Cardiac fibroblast (primary cell): ENCODE data around the gene MAGI2.
A peak's percentile ranks its signal among the peaks of the same experiment; 100 is the strongest.

Experiments
- DNase-seq, 2 donors: peaks; one replicate each; pipeline versions ENCODE4 v3.0.0 to v3.0.0-alpha.2; 2010; ENCODE audit warnings: low read depth in 2 of 2
- H3K4me3 ChIP-seq, 2 donors: replicated peaks in 1 of 2; 1 replicate in 1 of 2; 2 replicates in 1 of 2; pipeline ENCODE4 v1.5.1; 2011; ENCODE audit warnings: low read depth in 2 of 2, low read length in 2 of 2, mild to moderate bottlenecking in 2 of 2, moderate library complexity in 1 of 2
- TF ChIP-seq, protein P1 (sequence below): IDR thresholded peaks from one replicate; pipeline ENCODE4 v1.5.1; 2011; ENCODE audit warnings: low read depth, mild to moderate bottlenecking, low read length, inconsistent platforms

MAGI2 gene

DNA sequence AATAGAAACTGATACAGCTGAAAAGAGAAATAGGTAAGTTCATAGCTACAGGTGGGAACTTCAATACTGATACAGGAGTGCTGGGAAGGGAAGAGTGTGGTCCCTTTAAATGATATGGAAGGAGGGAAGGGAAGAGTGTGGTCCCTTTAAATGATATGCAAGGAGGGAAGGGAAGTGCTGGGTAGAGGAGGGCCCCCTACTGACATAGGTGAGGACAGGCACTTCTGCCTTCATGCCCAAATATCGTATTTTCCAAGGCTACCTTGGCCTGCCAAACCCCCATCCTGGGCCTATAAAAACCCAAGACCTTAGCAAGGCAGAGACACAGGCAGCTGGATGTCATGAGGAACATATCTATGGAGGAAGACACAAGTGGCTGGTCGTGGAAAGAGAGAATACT is 92.3 kb downstream of the MAGI2 start:
- no peak overlapping the region for H3K4me3 ChIP-seq
- TF ChIP-seq, protein P1, sequence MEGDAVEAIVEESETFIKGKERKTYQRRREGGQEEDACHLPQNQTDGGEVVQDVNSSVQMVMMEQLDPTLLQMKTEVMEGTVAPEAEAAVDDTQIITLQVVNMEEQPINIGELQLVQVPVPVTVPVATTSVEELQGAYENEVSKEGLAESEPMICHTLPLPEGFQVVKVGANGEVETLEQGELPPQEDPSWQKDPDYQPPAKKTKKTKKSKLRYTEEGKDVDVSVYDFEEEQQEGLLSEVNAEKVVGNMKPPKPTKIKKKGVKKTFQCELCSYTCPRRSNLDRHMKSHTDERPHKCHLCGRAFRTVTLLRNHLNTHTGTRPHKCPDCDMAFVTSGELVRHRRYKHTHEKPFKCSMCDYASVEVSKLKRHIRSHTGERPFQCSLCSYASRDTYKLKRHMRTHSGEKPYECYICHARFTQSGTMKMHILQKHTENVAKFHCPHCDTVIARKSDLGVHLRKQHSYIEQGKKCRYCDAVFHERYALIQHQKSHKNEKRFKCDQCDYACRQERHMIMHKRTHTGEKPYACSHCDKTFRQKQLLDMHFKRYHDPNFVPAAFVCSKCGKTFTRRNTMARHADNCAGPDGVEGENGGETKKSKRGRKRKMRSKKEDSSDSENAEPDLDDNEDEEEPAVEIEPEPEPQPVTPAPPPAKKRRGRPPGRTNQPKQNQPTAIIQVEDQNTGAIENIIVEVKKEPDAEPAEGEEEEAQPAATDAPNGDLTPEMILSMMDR = no peak
- DNase-seq = no peak

DNA sequence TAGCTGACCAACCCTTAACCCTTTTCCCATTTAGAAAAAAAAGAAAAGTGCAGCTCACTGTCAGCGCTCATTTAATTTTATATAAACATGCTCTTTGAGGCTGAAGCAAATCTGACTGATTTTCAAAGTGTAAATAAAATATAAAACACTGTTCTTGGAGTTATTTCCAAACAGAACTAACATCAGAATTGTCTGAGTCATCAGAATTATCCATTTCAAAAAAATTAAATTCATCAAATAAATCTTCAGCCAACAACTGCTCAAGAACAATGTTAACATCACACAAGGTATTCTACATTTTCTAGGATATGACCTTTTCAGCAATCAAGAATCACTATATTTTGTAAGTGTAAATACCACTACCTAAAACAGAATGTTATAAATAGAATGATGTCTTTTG is 93.6 kb downstream of the MAGI2 start:
- DNase-seq = no peak
- no peak overlapping the region for H3K4me3 ChIP-seq
- TF ChIP-seq, protein P1 = no peak

DNA sequence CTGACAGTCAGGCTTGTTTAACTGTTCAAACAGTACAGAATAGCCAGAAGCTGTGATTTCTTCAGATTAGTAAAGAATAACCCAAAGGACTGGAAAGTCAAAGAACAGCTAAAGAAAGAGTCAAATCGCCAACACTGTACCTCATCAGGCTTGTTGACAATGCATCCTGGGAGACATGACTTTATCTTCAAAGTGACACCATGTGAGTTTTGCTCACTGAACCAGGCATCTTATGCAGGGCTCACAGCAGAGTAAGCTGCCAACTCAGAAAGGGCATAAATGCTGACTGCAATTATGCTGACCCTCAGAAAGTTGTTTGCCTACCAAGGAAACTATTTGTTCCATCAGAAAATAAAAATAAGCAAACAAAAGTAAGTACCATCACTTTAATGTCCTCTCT is 96.4 kb downstream of the MAGI2 start:
- TF ChIP-seq, protein P1 = no peak
- no peak overlapping the region for H3K4me3 ChIP-seq
- no peak for DNase-seq

DNA sequence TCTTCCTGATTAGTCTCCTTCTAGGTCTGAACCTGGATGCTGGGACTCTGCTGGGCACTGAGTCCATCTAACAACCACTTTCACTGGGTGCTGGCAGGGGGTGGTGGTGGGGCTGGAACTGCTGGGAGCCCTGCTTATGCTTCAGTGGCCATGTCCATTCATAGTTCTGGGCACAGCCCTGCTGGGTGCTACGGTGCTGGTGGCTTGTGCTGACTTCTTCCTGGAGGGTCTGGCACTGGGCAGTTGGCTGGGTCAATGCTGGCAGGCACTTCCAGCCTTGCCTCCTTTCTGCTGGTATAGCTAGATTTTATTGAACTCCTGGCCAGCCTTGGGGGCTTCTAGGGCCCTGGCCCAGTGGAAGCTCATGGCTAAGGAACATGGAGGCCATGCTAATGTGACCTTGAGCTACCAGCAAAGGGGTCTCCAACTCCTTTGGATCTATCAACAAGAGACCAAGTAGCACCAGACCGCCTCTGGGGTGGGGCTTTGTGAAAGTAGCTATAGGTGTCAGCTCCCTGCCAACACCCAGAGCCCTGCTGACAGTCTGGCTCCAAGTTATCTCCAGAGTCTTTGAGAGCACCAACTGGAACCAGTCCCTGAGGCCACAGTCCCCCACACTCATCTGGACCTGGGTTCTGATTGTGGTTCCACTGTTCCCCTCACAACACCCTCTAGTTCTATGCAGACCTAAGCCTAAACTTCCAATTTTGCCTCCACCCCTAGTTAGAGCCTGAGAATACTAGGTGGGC is 99.6 kb downstream of the MAGI2 start:
- TF ChIP-seq, protein P1 = no peak
- no peak for DNase-seq
- H3K4me3 ChIP-seq = no peak overlapping the region

DNA sequence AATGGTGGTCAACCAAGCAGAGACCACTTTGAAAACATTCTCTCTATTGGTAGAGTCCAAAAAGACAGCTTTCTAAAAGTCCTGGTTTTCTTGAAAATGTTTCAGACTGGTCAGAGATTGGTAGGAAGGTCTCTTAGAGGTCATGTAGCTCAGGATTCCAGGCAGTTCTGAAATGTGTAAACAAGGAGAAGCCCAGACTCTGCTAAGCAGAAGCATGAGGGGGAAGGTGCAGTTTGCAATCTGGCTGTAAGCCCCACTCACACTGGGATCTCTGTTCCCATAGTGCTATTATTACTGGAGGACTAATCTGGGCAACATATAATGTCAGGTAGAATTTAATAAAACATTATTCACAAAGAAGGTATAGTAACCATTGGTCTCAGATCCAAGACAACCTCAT is 101.1 kb downstream of the MAGI2 start:
- H3K4me3 ChIP-seq = no peak overlapping the region
- peak in 1 of 2 donors; percentile 4 for DNase-seq
- TF ChIP-seq, protein P1 = no peak

DNA sequence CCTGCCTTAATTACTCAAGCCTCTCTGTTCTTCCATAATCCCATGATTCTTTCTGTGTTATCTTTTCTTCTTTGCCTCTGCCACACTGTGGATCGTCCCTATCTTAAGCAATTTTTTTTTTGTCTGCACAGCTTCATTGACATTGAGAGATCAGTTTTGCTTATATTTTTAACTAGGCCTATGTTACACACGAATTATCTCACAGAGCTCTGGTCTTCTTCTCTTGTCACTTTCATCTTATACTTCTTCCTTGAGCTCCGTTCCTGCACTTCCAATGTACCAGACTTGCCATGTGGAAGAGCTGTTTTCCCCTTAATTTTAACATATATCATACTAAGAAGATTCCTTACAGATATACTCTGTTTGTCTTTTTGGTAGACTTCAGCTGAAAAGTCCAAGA is 106.1 kb downstream of the MAGI2 start:
- TF ChIP-seq, protein P1 = no peak
- no peak for DNase-seq
- H3K4me3 ChIP-seq = no peak overlapping the region

DNA sequence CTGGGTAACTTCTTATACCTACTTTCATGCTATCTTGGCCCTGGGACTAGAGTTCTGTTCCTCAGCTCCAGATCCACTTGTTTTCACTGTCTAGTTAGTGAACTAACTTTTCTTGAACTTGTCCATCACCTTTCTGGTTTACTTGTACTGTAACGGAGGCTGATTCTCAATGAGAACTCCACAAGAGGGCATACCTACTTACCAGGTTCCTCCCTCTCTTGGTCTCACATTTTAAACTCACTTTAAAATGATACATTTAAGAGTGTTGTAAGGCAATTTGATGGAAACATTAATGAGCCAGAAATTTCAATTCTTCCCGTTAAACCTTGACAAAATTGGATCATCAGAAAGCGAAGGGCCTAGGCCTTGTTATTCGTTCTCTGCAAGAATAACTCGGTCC is 111.6 kb downstream of the MAGI2 start:
- TF ChIP-seq, protein P1 = no peak
- no peak overlapping the region for H3K4me3 ChIP-seq
- DNase-seq = no peak
